ENCODE data around the gene HAGHL. TPM values are rescaled to one million over a fixed set of nuclear protein-coding genes. Genes with fewer than 3 reads are reported as not detected.
"Not testable (repeated sequence)": the region's sequence is repeated elsewhere in the genome, so short reads cannot be mapped to it uniquely, and the experiment has no call there.

The HAGHL gene
- total RNA-seq, 1 experiment from 2014 or later = 7.8 TPM

DNA sequence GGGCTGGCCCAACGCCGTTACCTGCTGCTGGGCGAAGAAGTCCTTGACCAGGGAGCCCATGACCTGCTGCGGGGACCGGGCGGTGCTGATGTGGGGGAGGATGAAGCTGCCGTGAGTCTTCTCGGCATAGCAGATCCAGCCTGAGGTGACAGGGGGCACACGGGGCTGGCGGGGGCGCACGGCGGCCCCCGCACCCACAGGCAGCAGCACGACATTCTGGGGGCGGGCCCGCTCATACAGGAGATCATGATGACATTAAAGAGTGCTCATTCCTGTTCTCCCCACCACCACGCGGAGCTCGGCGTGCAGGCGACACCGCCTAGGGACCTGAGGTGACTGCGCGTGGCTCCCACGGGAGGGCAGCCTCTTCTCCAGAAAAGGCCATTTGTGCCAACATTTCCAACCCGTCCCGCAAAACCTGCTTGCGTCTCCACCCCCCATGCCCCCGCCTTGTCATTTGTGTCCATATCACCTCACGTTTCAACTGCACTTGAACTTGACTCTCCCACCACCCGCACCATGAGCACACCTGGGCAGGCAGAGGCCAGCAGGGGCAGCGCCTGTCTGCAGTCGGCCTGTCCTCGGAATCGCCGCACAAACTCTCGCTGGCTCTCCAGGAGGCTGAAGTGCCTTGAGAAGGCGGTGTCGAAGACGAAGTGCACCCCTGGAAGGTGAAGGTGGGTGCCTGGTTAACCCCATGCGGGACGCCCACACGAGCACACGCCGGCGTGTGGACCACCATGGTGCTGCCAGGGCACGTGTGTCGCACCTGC lies 7.5 kb downstream of the HAGHL start:
- Histone ChIP-seq H3K4me1 (replicated peaks) (no peaks in the 10 kb centered on the region), H3K4me3 (no peak overlapping the region), H3K36me3 (peaks cover 57% of the 10 kb centered on the region), H3K27me3 (replicated peaks) (no peaks in the 10 kb centered on the region), H3K9me3 (replicated peaks) (no peaks in the 10 kb centered on the region), H3K27ac (no peak overlapping the region)
- no peak for DNase-seq (ENCODE audit: low read depth in 1 of 2, low spot score in 2 of 2)

- Histone ChIP-seq H3K27ac (no peak overlapping the region), H3K4me3 (no peak overlapping the region), H3K4me1 (replicated peaks) (peaks cover 6% of the 10 kb centered on the region), H3K36me3 (peaks cover 57% of the 10 kb centered on the region), H3K9me3 (replicated peaks) (no peaks in the 10 kb centered on the region), H3K27me3 (replicated peaks) (no peaks in the 10 kb centered on the region)
- no peak for DNase-seq (ENCODE audit: low read depth in 1 of 2, low spot score in 2 of 2)
Measured at GRCh38 chr16:734981-735881, 8.3 kb downstream of the HAGHL start.

DNA sequence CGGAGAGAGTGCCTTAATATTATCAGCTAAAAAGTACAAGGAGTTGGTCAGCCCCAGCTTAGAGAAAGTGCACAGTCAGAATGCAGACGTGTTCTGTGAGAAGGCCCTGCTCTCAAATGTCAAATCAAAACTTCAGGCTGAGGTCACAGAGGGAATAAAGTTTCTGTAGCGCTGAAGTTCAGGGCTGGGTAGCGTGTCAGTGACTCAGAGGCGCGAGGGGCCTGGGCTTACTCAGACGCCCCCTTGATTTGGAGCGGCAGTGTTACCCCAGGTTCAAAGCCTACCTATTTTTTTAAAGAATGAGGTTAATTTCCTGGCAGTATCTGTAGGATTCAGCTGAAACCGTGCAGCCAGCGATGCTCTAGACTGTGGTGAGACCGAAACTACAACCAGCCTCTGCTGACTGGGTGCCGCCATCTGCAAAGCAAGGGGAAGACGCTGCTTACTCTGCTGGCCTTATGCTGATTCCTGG lies 9.1 kb downstream of the HAGHL start:
- no peak overlapping the region for H3K4me3 ChIP-seq
- no peaks in the 10 kb centered on the region for H3K9me3 ChIP-seq (replicated peaks)
- peaks cover 60% of the 10 kb centered on the region for H3K36me3 ChIP-seq

DNA sequence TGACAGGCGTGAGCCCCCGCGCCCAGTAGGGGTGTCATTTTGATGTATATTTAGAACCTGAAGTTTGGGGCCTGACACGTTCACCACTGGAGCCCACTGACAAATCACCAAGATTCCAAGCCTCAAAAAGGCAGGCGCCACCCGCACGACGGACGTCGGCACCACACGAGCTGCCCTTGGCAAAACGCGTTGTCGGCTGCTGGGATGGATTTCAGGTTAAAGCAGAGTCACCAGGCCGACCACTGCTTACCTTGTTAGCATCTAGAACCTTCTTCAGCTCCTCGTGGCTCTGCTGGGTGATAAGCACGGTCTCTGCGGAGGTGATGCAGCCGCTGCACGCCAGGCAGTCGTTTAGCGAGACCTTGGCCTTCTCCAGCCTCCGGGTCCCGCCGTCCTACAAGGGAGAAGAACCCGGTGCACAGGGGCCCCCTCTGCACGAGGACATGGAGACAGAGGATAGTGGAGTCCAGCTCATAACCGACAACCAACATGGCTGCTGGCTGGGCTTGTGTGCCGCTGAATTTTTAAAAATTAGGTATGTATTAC lies 10.1 kb downstream of the HAGHL start:
- Histone ChIP-seq H3K4me1 (replicated peaks) (peaks cover 13% of the 10 kb centered on the region), H3K36me3 (peaks cover 60% of the 10 kb centered on the region), H3K27ac (no peak overlapping the region), H3K9me3 (replicated peaks) (no peaks in the 10 kb centered on the region), H3K27me3 (replicated peaks) (no peaks in the 10 kb centered on the region), H3K4me3 (no peak overlapping the region)
- DNase-seq (ENCODE audit: low read depth in 1 of 2, low spot score in 2 of 2) = no peak

More for the DNA sequence above, 9.1 kb downstream of the HAGHL start:
- no peak overlapping the region for H3K27ac ChIP-seq
- no peaks in the 10 kb centered on the region for H3K27me3 ChIP-seq (replicated peaks)
- peaks cover 10% of the 10 kb centered on the region for H3K4me1 ChIP-seq (replicated peaks)
- DNase-seq (ENCODE audit: low read depth in 1 of 2, low spot score in 2 of 2) = no peak

DNA sequence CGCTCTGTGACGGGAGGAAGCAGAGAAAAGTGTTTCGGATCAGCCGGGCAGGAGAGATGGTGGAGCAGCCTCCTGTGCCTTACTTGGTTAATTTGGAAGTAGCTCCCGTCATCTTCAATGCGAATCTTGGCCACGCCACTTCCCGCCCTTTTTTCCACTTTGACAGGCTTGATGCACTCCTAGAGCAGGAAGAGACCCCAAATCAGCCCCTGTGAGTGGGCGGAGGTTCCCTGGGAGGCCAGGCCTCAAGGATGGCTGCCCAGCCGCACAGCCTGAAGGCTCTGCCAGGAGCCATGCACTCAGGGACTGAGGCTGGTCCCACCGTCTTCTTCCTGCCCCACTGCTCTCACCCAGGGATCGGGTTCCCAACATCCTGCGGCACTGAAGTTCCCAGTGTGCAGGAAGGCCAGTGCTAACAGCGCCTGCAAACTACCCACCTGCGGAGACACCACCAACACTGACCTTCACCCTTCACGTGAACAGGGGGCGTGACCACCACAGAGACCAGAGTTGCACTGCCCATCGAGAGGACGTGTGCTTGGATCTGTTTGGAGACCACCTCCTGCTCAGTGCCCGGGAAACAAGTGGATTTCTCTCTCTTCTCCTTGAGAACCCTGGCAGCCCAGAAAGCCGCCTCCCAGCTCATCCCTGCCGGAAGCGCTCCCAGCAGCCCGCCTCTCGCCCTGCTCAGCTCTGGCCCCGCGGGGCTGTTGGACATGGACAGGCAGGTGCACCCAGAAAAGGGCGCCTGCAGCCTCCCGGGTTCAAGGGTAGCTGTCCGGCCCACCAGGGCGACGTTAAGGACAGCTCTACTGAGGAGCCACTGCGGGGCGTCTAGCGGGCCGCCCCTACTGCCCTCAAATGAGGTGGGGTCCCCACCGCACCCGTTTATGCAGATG lies 12.9 kb downstream of the HAGHL start:
- Histone ChIP-seq H3K27ac (no peak overlapping the region), H3K36me3 (peaks cover 39% of the 10 kb centered on the region), H3K27me3 (replicated peaks) (peaks cover 6% of the 10 kb centered on the region; the same call in 1 of the 2 replicates), H3K4me1 (replicated peaks) (peaks cover 13% of the 10 kb centered on the region), H3K4me3 (peak overlapping the region; percentile 85), H3K9me3 (replicated peaks) (no peaks in the 10 kb centered on the region)
- DNase-seq (ENCODE audit: low read depth in 1 of 2, low spot score in 2 of 2) = no peak

DNA sequence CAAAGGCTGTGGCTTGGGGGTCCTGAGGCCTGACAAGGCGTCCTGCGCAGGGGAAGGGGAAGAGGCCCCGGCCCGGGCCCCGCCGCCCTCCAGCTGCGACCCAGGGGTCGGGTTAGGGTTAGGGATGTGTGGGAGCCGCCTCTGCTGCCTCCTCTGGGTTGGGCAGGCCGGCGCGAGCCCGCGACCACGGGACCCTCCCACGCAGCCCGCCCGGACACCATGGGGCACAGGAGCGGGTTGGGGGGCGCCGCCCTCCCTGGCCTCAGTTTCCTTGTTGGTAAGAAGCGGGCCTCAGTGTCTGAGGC lies 13.5 kb downstream of the HAGHL start:
- H3K36me3 ChIP-seq = peaks cover 33% of the 10 kb centered on the region
- H3K9me3 ChIP-seq (replicated peaks) = no peaks in the 10 kb centered on the region
- DNase-seq (ENCODE audit: low read depth in 1 of 2, low spot score in 2 of 2) = no peak
- peak overlapping the region; percentile 33 for H3K27ac ChIP-seq
- H3K27me3 ChIP-seq (replicated peaks) = peaks cover 9% of the 10 kb centered on the region; the same call in 1 of the 2 replicates
- H3K4me3 ChIP-seq = peak overlapping the region; percentile 85
- H3K4me1 ChIP-seq (replicated peaks) = peaks cover 13% of the 10 kb centered on the region

DNA sequence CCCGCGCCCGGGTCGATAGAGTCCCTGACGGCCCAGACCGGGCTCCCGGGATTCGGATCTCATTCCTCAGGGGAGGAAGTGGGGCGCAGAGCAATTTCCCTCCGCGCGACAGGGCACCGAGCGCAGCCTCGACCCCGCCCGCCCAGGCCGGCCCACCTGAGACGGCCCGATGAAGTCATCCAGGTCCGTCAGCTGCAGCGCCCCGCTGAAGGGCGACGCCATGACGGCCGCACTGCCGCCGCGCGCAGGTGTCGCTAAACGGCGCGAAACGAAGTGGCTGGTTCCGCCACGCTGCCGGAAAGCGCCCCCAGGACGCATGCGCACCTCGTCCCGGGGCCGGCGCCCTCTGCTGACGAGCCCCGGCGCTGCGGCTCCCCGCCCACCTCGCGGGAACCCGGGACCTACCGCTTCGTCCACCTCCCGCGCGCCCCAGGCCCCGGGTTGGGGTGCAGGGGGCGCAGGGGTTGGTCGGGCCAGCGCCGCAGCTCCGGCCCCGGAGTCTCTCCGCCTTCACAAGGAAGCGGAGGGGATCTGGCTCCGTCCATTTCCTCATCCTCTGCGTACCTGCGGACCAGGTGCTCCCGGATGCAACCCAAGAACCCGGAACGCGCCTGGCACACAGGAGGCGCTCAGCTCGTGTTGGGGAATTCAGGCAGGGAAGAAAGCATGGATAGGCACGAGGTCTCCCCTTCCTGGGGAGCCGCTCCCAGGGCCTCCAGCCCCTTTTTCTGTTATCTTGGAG lies 14.0 kb downstream of the HAGHL start, which contains the start of gene CIAO3:
CIAO3 (minus strand) TSS at position 234 of the 742 bp plus-strand sequence; CDS start at position 222, 12 bp downstream.
- peaks cover 27% of the 10 kb centered on the region for H3K36me3 ChIP-seq
- H3K27me3 ChIP-seq (replicated peaks) = peaks cover 9% of the 10 kb centered on the region; the same call in 1 of the 2 replicates
- H3K9me3 ChIP-seq (replicated peaks) = no peaks in the 10 kb centered on the region
- H3K4me3 ChIP-seq = peak within 1 kb of the TSS; percentile 85
- H3K4me1 ChIP-seq (replicated peaks) = peaks cover 13% of the 10 kb centered on the region
- peak; percentile 82 to 87 for DNase-seq (ENCODE audit: low read depth in 1 of 2, low spot score in 2 of 2)
- peak within 1 kb of the TSS; percentile 33 for H3K27ac ChIP-seq

DNA sequence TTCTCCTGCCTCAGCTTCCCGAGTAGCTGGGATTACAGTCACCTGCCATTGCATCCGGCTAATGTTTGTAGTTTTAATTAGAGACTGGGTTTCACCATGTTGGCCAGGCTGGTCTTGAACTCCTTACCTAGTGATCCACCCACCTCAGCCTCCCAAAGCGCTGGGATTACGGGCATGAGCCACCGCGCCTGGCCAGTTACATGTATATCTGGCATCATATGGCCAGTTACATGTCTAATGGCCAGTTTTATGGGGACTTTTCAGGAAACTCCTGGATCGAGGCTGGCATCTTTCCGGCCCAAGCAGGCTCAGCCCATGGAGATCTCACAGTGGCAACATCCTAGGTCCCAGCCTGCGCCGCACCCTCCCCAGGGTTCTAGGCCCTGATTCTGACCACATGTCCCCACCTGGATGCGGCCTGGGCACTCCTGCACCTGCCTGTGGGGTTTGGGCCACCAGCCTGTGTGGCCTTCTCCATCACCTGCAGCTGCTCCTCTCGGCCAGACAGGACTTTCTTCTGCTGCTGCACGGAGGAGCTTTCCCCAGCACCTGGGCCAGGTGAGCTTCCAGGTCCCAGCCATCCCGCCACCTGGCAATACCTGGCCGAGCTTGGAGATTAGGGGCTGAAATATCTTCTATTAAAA lies 15.2 kb downstream of the HAGHL start:
- no peak overlapping the region for H3K27ac ChIP-seq
- no peak overlapping the region for H3K4me3 ChIP-seq
- H3K36me3 ChIP-seq = peaks cover 17% of the 10 kb centered on the region
- peaks cover 9% of the 10 kb centered on the region; the same call in 1 of the 2 replicates for H3K27me3 ChIP-seq (replicated peaks)
- H3K9me3 ChIP-seq (replicated peaks) = no peaks in the 10 kb centered on the region
- H3K4me1 ChIP-seq (replicated peaks) = peaks cover 13% of the 10 kb centered on the region
- DNase-seq (ENCODE audit: low read depth in 1 of 2, low spot score in 2 of 2) = no peak

DNA sequence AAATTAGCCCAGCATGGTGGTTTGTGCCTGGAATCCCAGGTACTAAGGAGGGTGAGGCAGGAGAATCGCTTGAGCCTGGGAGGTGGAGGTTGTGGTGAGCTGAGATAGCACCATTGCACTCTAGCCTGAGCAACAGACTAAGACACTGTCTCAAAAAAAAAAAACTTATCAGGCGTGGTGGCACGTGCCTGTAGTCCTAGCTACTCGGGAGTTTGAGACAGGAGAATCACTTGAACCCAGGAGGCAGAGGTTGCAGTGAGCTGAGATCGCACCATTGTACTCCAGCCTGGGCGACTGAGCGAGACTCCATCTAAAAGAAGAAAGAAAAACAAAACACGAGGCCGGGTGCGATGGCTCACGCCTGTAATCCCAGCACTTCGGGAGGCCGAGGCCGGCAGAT lies 16.0 kb downstream of the HAGHL start:
- H3K27ac ChIP-seq; DNase-seq (ENCODE audit: low read depth in 1 of 2, low spot score in 2 of 2); H3K9me3 ChIP-seq (replicated peaks); H3K4me3 ChIP-seq: not testable (repeated sequence)
- Histone ChIP-seq H3K27me3 (replicated peaks) (peaks cover 13% of the 10 kb centered on the region), H3K4me1 (replicated peaks) (peaks cover 13% of the 10 kb centered on the region), H3K36me3 (peaks cover 13% of the 10 kb centered on the region)

DNA sequence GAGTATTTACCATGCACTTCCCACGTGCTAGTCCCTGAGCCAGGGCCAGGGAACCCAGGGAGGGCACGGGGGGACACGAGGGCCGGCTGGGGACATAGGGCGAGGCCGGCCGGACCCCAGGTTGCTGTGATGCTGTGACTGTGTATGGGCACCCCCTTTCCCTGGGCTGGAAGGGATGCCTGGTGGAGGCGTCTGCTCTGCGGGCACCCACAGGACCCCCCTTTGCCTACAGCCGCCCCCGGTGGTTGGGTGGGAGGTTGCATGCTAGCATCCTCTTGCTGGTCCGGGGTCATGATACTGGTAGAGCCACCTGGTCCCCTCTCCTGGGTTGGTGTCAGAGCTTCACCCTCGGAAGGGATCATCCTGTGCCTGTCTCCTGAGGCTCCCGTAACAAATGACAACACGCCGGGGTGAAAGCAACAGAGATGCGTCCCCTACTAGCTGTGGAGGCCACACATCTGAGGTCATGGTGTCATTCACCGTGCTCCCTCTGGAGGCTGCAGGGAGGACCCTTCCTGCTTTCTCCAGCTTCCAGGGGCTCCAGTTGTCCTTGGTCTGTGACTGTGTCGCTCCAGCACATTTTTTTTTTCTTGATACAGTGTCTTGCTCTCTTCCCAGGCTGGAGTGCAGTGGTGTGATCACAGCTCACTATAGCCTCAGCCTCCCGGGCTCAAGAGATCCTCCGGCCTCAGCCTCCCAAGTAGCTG lies 17.0 kb downstream of the HAGHL start:
- H3K36me3 ChIP-seq = peaks cover 8% of the 10 kb centered on the region

DNA sequence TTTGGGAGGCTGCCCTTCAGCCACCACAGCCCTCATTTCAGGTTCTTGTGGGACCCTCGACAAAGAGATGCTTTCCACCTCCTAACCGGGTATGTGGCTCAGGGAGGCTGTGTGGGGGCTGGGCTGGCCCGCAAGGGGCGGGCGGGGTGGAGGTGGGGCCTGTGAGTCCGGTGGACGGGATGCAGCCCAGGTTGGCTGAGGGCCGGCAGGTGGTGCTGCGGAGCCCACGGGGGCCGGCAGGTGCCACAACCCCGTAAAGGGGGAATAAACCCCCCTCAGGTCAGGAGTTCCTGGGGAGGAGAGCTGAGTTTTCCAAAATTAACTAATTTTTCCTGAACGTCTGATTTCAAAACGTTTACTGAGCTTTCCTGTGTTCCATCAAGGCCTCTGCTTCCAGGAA lies 18.8 kb downstream of the HAGHL start:
- no peak overlapping the region for H3K27ac ChIP-seq
- H3K4me3 ChIP-seq = no peak overlapping the region
- peaks cover 18% of the 10 kb centered on the region for H3K27me3 ChIP-seq (replicated peaks)
- DNase-seq (ENCODE audit: low read depth in 1 of 2, low spot score in 2 of 2) = no peak
- peaks cover under 1% of the 10 kb centered on the region; the same call in 1 of the 2 replicates for H3K36me3 ChIP-seq
- H3K4me1 ChIP-seq (replicated peaks) = peaks cover 5% of the 10 kb centered on the region
- H3K9me3 ChIP-seq (replicated peaks) = no peaks in the 10 kb centered on the region

More for the DNA sequence above, 17.0 kb downstream of the HAGHL start:
- Histone ChIP-seq H3K27ac (no peak overlapping the region), H3K4me1 (replicated peaks) (peaks cover 13% of the 10 kb centered on the region), H3K4me3 (no peak overlapping the region), H3K27me3 (replicated peaks) (peaks cover 16% of the 10 kb centered on the region), H3K9me3 (replicated peaks) (no peaks in the 10 kb centered on the region)
- no peak for DNase-seq (ENCODE audit: low read depth in 1 of 2, low spot score in 2 of 2)

All from SJSA1 (cell line).